Panc1 (cell line): ENCODE measurements around the gene ZNF592. TPM values are rescaled to one million over a fixed set of nuclear protein-coding genes. Genes with fewer than 3 reads are reported as not detected.

Source experiments
- ATAC-seq: fragments of 200-7000 bp; cut with Tn5 transposase; 2 replicates; pipeline ENCODE4 v1.9.1; 2020; ENCODE audit warnings: mild to moderate bottlenecking, moderate library complexity
- BruUV-seq: library from RNA; stranded (reverse); fragments of 400-500 nt; replicated peaks from 2 replicates; lab custom pipeline; 2021; lab: Mats Ljungman, UMichigan
- CTCF ChIA-PET: fragments of 300-600 bp; sonication (Branson Sonifier 250); formaldehyde crosslinking; loops from one replicate; lab custom pipeline; 2022; ENCODE audit warnings: antibody characterized with exemption; lab: Charles Lee
- POLR2A ChIA-PET: fragments of 300-600 bp; sonication (Branson Sonifier 250); formaldehyde crosslinking; loops from one replicate; lab custom pipeline; 2022; ENCODE audit warnings: antibody characterized with exemption; lab: Charles Lee
- DNase-seq: peaks from one replicate; pipeline ENCODE4 v3.0.0-alpha.2; 2010; ENCODE audit warnings: low read depth, low spot score
- H3K27ac ChIP-seq: 2 replicates; pipeline ENCODE4 v1.5.1; 2011; ENCODE audit warnings: mild to moderate bottlenecking, low read length, inconsistent platforms
- H3K27me3 ChIP-seq: fragments of 200-500 bp; sonication (Bioruptor generic); 2 replicates; pipeline ENCODE4 v1.6.0; 2014; ENCODE audit warnings: low read length, inconsistent platforms; ENCODE audit not compliant: control insufficient read depth, insufficient read depth
- H3K36me3 ChIP-seq: fragments of 200-500 bp; sonication (Bioruptor generic); 2 replicates; pipeline ENCODE4 v1.5.1; 2014; ENCODE audit warnings: inconsistent platforms, mild to moderate bottlenecking, low read length, moderate library complexity; ENCODE audit not compliant: control insufficient read depth, insufficient read depth
- H3K4me1 ChIP-seq: 2 replicates; pipeline ENCODE4 v1.5.1; 2011; ENCODE audit warnings: inconsistent platforms, mild to moderate bottlenecking, low read length, moderate library complexity; ENCODE audit not compliant: control insufficient read depth, insufficient read depth
- H3K4me3 ChIP-seq, 2 experiments: 2 replicates each; pipeline ENCODE4 v1.5.1; 2011 to 2012; ENCODE audit warnings: low read depth in 2 of 2, low read length in 2 of 2, mild to moderate bottlenecking in 2 of 2, inconsistent platforms in 1 of 2, moderate library complexity in 1 of 2
- H3K9me3 ChIP-seq: fragments of 200-500 bp; sonication (Bioruptor generic); 2 replicates; pipeline ENCODE4 v1.5.1; 2014; ENCODE audit warnings: low read depth, mild to moderate bottlenecking, inconsistent platforms, low read length, moderate library complexity; ENCODE audit not compliant: control insufficient read depth, insufficient read depth
- POLR2AphosphoS5 ChIP-seq: IDR thresholded peaks from 2 replicates; pipeline ENCODE4 v1.6.1; 2012; ENCODE audit warnings: mild to moderate bottlenecking, low read depth, low read length, moderate library complexity
- SIN3A ChIP-seq: IDR thresholded peaks from 2 replicates; pipeline ENCODE4 v1.6.1; 2012; ENCODE audit warnings: low read depth, mild to moderate bottlenecking, low read length, moderate library complexity, borderline replicate concordance; ENCODE audit not compliant: insufficient read depth
- TCF7L2 ChIP-seq: IDR thresholded peaks from 2 replicates; pipeline ENCODE4 v1.6.1; 2011; ENCODE audit warnings: mild to moderate bottlenecking, low read depth, low read length, inconsistent platforms
- in situ Hi-C: cut with HindIII; loops from 2 replicates; pipeline ENCODE4 v1.10.0; 2016; ENCODE audit warnings: low sequenced_read_pairs, low pct_unique_long_range_greater_than_20kb
- intact Hi-C: fragments of 100-400 bp; cut with micrococcal nuclease; formaldehyde crosslinking; loops from one replicate; pipeline ENCODE4 v1.10.0; 2022; ENCODE audit not compliant: unreplicated experiment
- total RNA-seq: library from RNA; stranded (reverse); gene quantifications from one replicate; pipeline ENCODE4 v1.2.1, GENCODE V29; 2021; ENCODE audit not compliant: unreplicated experiment
- TF ChIP-seq, protein P1 (sequence below), 2 experiments: IDR thresholded peaks; 2 replicates each; pipeline ENCODE4 v1.6.1; 2011 to 2012; ENCODE audit warnings: low read depth in 2 of 2, control low read depth in 1 of 2, low read length in 1 of 2, mild to moderate bottlenecking in 1 of 2, moderate library complexity in 1 of 2; ENCODE audit not compliant: insufficient read depth in 1 of 2
- TF ChIP-seq, protein P2 (sequence below): fragments of 450-650 bp; IDR thresholded peaks from 2 replicates; pipeline ENCODE4 v1.5.1; 2017; ENCODE audit warnings: mild to moderate bottlenecking

The ZNF592 gene
- total RNA-seq, 1 experiment from 2014 or later, result 34.2 TPM

DNA sequence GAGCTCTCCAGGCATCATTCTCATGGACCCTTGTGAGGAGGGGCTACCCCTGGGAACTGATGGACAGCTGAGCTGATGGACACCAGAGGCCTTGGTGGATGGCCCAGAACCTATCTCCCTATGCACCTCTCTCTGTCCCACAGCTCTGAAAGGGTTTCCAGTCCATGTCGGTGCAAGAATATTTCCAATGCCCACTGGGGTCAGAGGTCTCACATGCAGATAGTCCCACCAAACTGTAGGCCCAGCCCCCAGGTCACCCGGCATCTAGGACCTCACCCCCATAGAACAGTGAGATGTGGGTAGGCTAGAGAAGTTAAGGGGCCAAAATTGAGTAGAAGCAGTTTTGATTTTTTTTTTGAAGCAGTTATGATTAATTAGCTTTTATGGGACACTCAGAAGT lies 71.4 kb downstream of the ZNF592 start:
- no TSS peak for BruUV-seq
- intact Hi-C loops (no loop called here), in situ Hi-C loops (no loop called here)
- ChIA-PET CTCF (no interaction called here), POLR2A (no interaction called here)
- Histone ChIP-seq H3K36me3 (no peaks in the 10 kb centered on the region), H3K4me3 (no peak overlapping the region), H3K27me3 (no peaks in the 10 kb centered on the region), H3K27ac (no peak overlapping the region), H3K4me1 (no peaks in the 10 kb centered on the region), H3K9me3 (no peaks in the 10 kb centered on the region)
- no peak for TF ChIP-seq TCF7L2
- TF ChIP-seq SIN3A, result no peak
- TF ChIP-seq POLR2AphosphoS5, result no peak
- TF ChIP-seq, protein P1, sequence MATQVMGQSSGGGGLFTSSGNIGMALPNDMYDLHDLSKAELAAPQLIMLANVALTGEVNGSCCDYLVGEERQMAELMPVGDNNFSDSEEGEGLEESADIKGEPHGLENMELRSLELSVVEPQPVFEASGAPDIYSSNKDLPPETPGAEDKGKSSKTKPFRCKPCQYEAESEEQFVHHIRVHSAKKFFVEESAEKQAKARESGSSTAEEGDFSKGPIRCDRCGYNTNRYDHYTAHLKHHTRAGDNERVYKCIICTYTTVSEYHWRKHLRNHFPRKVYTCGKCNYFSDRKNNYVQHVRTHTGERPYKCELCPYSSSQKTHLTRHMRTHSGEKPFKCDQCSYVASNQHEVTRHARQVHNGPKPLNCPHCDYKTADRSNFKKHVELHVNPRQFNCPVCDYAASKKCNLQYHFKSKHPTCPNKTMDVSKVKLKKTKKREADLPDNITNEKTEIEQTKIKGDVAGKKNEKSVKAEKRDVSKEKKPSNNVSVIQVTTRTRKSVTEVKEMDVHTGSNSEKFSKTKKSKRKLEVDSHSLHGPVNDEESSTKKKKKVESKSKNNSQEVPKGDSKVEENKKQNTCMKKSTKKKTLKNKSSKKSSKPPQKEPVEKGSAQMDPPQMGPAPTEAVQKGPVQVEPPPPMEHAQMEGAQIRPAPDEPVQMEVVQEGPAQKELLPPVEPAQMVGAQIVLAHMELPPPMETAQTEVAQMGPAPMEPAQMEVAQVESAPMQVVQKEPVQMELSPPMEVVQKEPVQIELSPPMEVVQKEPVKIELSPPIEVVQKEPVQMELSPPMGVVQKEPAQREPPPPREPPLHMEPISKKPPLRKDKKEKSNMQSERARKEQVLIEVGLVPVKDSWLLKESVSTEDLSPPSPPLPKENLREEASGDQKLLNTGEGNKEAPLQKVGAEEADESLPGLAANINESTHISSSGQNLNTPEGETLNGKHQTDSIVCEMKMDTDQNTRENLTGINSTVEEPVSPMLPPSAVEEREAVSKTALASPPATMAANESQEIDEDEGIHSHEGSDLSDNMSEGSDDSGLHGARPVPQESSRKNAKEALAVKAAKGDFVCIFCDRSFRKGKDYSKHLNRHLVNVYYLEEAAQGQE (IDR thresholded peaks at IDR 0.05; ENCODE audit: insufficient read depth in 1 of 2, low read depth in 2 of 2, low read length in 1 of 2), result no peak
- TF ChIP-seq, protein P2, sequence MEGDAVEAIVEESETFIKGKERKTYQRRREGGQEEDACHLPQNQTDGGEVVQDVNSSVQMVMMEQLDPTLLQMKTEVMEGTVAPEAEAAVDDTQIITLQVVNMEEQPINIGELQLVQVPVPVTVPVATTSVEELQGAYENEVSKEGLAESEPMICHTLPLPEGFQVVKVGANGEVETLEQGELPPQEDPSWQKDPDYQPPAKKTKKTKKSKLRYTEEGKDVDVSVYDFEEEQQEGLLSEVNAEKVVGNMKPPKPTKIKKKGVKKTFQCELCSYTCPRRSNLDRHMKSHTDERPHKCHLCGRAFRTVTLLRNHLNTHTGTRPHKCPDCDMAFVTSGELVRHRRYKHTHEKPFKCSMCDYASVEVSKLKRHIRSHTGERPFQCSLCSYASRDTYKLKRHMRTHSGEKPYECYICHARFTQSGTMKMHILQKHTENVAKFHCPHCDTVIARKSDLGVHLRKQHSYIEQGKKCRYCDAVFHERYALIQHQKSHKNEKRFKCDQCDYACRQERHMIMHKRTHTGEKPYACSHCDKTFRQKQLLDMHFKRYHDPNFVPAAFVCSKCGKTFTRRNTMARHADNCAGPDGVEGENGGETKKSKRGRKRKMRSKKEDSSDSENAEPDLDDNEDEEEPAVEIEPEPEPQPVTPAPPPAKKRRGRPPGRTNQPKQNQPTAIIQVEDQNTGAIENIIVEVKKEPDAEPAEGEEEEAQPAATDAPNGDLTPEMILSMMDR, result no peak
- no peak for DNase-seq
- ATAC-seq, result no peak; the same call in 1 of the 2 replicates

DNA sequence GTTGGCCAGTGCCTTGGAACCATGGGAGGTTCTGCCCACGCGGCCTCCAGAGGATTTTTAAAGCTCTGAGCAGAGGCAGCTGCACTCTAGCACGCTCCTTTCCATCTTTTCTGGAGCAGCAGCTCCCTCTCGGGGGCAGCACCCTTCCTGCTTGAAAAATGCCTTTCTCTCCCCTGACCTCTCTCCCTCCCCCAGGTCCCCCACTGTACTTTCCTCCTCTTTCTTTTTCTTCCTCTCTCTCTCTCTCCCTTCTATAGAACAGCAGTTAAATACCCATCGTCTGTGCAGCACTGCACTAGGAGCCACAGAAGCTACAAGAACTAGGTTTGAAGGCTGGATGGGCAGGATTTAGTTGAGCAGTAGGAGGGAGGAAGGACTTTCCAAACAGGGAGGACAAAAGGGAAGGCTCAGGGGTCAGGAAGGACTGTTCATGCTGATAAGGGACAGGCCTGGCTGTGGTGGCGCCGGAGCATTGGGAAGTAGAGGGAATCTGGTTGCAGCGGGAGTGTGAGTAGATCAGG lies 73.2 kb downstream of the ZNF592 start:
- in situ Hi-C loops (no loop called here), intact Hi-C loops (no loop called here)
- CTCF ChIA-PET, result no interaction called here

More for the DNA sequence above, 73.2 kb downstream of the ZNF592 start:
- POLR2A ChIA-PET, result no interaction called here
- Histone ChIP-seq H3K27me3 (no peaks in the 10 kb centered on the region), H3K4me3 (no peak overlapping the region), H3K4me1 (no peaks in the 10 kb centered on the region), H3K9me3 (no peaks in the 10 kb centered on the region), H3K27ac (no peak overlapping the region), H3K36me3 (no peaks in the 10 kb centered on the region)
- no peak for TF ChIP-seq TCF7L2
- TF ChIP-seq, protein P2, result no peak
- TF ChIP-seq, protein P1 (IDR thresholded peaks at IDR 0.05; ENCODE audit: insufficient read depth in 1 of 2, low read depth in 2 of 2, low read length in 1 of 2), result no peak
- TF ChIP-seq SIN3A, result no peak
- no peak for TF ChIP-seq POLR2AphosphoS5
- no peak for ATAC-seq
- BruUV-seq, result no TSS peak
- no peak for DNase-seq
